GM18858 (cell line): ENCODE data around the gene PIWIL4.
A peak's percentile ranks its signal among the peaks of the same experiment; 100 is the strongest.

Source experiments
- ATAC-seq: cut with Tn5 transposase; IDR thresholded peaks from one replicate; pipeline ENCODE4 v1.9.1; 2021; ENCODE audit not compliant: unreplicated experiment

PIWIL4 gene

DNA sequence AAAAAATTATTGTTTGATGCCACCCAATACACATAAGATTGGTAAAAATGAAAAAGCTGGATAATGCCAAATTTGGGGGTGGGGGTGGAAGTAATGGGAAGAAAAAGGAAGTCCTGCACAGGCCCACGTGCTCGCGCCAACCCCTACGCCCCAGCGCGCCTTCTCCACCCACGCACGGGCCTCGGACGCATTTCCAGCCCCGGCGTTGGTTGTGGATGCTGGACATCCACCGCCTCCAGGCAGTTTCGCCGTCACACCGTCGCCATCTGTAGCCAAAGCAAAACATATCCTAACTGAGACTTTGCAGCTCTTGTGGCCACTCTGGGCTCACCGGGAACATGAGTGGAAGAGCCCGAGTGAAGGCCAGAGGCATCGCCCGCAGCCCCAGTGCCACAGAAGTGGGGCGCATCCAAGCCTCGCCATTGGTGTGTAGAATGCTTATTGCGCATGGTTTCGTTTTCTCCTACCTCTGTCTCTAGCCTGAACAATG, at the start of gene PIWIL4:
TSS of gene PIWIL4 (plus strand) at position 188 of the 490 bp plus-strand sequence. CDS start at position 339, 151 bp downstream.
- ATAC-seq, result no peak

DNA sequence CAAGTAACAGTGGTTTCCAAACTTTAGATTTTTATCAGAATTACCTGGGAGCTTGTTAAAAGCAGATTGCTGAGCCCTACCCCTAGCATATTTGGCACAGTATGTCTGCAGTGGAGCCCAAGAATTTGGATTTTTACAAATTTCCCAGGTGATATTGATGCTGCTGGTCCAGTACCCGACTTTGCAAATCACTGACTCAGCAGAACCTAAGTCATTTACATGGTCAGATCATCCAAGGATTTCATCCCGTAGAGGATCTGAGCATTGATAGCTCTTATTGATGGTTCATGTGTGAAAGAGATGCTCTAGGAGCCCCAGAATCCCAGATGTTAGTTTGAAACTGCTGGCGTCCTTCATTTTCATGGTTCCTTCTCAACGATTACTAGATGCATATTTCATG, 48.9 kb upstream of the PIWIL4 start:
- no peak for ATAC-seq

- ATAC-seq, result no peak
These were observed 47.6 kb upstream of the PIWIL4 start for GRCh38 chr11:94519478-94520084.

- peak; percentile 53 for ATAC-seq
These were observed 45.5 kb upstream of the PIWIL4 start for GRCh38 chr11:94521684-94522083.

- ATAC-seq, result no peak
These were observed 42.8 kb upstream of the PIWIL4 start for GRCh38 chr11:94524341-94524740.

- no peak for ATAC-seq
These were observed 41.4 kb upstream of the PIWIL4 start for GRCh38 chr11:94525546-94526324.

- no peak for ATAC-seq
These were observed 40.3 kb upstream of the PIWIL4 start for GRCh38 chr11:94526645-94527438.

- ATAC-seq, result no peak
These were observed 38.6 kb upstream of the PIWIL4 start for GRCh38 chr11:94528551-94528950.

DNA sequence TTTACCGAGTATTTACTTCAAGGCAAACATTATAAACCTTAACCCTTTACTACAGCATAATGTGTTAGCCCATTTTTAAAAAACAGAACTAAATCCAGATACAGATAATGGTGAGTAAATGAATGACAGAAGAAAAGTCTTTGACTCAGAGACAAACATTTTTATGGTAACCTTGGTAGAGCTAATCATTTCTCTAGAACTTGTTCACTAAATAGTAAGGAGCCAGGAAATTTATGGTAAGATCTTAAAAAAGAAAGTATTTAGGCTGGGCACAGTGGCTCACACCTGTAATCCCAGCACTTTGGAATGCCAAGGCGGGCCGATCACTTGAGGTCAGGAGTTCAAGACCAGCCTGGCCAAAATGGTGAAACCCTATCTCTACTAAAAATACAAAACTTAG, 35.0 kb upstream of the PIWIL4 start:
- ATAC-seq, result no peak

DNA sequence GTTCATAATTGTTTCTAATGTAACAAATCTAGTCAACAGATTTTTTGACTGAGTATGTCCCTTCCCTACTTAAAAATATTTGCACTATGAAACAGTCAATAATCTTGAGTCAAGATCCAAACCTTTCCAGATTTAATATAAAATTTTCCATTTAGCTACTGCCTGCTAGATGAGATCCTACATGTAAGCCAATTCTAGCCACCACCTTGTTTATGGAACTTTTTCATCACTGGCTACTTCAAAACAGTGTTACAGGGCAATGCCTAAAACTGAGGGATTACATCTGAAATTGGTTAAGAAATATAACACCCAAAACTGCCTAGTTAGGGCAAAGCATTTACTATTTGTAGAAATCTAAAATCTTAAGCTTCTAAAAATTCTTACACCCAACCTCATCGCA, 34.0 kb upstream of the PIWIL4 start:
- no peak for ATAC-seq

GRCh38 chr11:94533696-94534630, 33.2 kb upstream of the PIWIL4 start:
- no peak for ATAC-seq

GRCh38 chr11:94536386-94536785, 30.8 kb upstream of the PIWIL4 start:
- ATAC-seq, result no peak

- no peak for ATAC-seq
These were observed 30.1 kb upstream of the PIWIL4 start for GRCh38 chr11:94537031-94537600.

- no peak for ATAC-seq
These were observed 27.7 kb upstream of the PIWIL4 start for GRCh38 chr11:94539420-94539819.

GRCh38 chr11:94543695-94544645, 23.2 kb upstream of the PIWIL4 start, which contains the start of gene FUT4:
FUT4 (plus strand) TSS chr11:94543921; CDS start chr11:94544134, 213 bp downstream.
- ATAC-seq, result peak; percentile 81

GRCh38 chr11:94544646-94545263, 22.4 kb upstream of the PIWIL4 start:
- no peak for ATAC-seq

- no peak for ATAC-seq
These were observed 21.7 kb upstream of the PIWIL4 start for GRCh38 chr11:94545264-94546161.

GRCh38 chr11:94546162-94546470, 21.1 kb upstream of the PIWIL4 start:
- ATAC-seq, result no peak
